ENCODE measurements around the gene SNRK. TPM values are rescaled to one million over a fixed set of nuclear protein-coding genes. Genes with fewer than 3 reads are reported as not detected.
A peak's percentile ranks its signal among the peaks of the same experiment; 100 is the strongest.

The SNRK gene
- total and polyA plus RNA-seq, 3 donors from 2014 or later = 27.5 to 42.4 (median 37.4) TPM

- H3K4me3 ChIP-seq = no peak overlapping the region
- no peaks in the 10 kb centered on the region for H3K9me3 ChIP-seq
- no peaks in the 10 kb centered on the region for H3K27me3 ChIP-seq
- WGBS, 2 donors = 45 to 58% methylated on average over 4 to 23 of the region's 26 CpGs
- DNase-seq = peak; percentile 46
- no peaks in the 10 kb centered on the region for H3K4me1 ChIP-seq
- no peak overlapping the region for H3K27ac ChIP-seq
- intact Hi-C loops (cut with DNase I; ENCODE audit: low total_unique reads) = no loop called here
- no peaks in the 10 kb centered on the region for H3K36me3 ChIP-seq (ENCODE audit: low read depth, missing control alignments)
- TF ChIP-seq POLR2A (IDR thresholded peaks at IDR 0.05) = no peak
- TF ChIP-seq, protein P1, sequence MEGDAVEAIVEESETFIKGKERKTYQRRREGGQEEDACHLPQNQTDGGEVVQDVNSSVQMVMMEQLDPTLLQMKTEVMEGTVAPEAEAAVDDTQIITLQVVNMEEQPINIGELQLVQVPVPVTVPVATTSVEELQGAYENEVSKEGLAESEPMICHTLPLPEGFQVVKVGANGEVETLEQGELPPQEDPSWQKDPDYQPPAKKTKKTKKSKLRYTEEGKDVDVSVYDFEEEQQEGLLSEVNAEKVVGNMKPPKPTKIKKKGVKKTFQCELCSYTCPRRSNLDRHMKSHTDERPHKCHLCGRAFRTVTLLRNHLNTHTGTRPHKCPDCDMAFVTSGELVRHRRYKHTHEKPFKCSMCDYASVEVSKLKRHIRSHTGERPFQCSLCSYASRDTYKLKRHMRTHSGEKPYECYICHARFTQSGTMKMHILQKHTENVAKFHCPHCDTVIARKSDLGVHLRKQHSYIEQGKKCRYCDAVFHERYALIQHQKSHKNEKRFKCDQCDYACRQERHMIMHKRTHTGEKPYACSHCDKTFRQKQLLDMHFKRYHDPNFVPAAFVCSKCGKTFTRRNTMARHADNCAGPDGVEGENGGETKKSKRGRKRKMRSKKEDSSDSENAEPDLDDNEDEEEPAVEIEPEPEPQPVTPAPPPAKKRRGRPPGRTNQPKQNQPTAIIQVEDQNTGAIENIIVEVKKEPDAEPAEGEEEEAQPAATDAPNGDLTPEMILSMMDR (IDR thresholded peaks at IDR 0.05) = no peak
Measured at GRCh38 chr3:43363621-43364266, 77.4 kb downstream of the SNRK start.

DNA sequence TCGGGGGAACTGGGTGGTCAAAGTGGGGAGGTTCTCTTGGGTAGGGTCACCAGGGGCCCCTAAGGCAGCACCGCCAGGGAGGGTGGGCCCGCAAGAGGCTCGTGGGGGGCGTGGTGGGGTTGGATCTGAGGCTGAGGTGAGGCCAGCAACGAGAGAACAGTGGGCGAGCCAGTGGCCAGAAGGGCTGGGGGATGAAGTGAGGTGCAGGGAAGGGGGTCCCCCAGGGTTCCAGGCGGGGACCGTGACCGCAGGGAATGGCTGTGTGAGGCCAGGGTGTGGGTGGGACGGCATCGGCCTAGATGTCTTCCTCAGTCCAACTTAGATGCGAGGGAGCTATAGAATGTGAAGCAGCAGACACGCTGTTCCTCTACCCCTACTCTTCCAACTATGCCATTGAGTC is 78.2 kb downstream of the SNRK start:
- Histone ChIP-seq H3K9me3 (no peaks in the 10 kb centered on the region), H3K36me3 (ENCODE audit: low read depth, missing control alignments) (no peaks in the 10 kb centered on the region), H3K4me3 (no peak overlapping the region), H3K27me3 (no peaks in the 10 kb centered on the region), H3K4me1 (no peaks in the 10 kb centered on the region), H3K27ac (no peak overlapping the region)
- intact Hi-C loops (cut with DNase I; ENCODE audit: low total_unique reads) = no loop called here
- 78 to 96% methylated on average over 13 of the region's 14 CpGs for WGBS, 2 donors
- TF ChIP-seq, protein P1 (IDR thresholded peaks at IDR 0.05) = no peak
- TF ChIP-seq POLR2A (IDR thresholded peaks at IDR 0.05) = no peak
- no peak for DNase-seq

DNA sequence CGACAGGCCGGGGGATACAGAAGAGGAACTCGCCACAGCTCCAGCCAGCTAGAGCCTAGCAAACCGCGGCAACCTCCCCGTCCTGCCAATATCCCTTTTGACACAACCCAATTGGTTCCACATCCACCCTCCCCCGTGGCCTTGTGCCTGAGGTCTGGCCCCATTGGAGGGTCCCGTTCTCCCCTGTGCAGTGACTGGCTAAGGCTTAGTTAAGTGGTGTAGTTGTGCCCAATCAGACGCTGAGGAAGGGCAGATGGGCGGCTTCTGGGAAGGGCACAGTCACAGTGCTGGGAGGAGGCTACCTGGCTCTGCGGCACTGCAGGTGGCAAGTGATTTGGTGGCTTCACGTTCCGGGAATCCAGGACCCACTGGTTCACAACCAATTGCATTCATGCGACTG is 78.6 kb downstream of the SNRK start:
- Histone ChIP-seq H3K4me3 (no peak overlapping the region), H3K27ac (no peak overlapping the region), H3K36me3 (ENCODE audit: low read depth, missing control alignments) (no peaks in the 10 kb centered on the region), H3K9me3 (no peaks in the 10 kb centered on the region), H3K27me3 (no peaks in the 10 kb centered on the region), H3K4me1 (no peaks in the 10 kb centered on the region)
- intact Hi-C loops (cut with DNase I; ENCODE audit: low total_unique reads) = no loop called here
- peak; percentile 49 for DNase-seq
- 82 to 91% methylated on average over 14 of the region's 14 CpGs for WGBS, 2 donors
- no peak for TF ChIP-seq POLR2A (IDR thresholded peaks at IDR 0.05)
- TF ChIP-seq, protein P1 (IDR thresholded peaks at IDR 0.05) = no peak

DNA sequence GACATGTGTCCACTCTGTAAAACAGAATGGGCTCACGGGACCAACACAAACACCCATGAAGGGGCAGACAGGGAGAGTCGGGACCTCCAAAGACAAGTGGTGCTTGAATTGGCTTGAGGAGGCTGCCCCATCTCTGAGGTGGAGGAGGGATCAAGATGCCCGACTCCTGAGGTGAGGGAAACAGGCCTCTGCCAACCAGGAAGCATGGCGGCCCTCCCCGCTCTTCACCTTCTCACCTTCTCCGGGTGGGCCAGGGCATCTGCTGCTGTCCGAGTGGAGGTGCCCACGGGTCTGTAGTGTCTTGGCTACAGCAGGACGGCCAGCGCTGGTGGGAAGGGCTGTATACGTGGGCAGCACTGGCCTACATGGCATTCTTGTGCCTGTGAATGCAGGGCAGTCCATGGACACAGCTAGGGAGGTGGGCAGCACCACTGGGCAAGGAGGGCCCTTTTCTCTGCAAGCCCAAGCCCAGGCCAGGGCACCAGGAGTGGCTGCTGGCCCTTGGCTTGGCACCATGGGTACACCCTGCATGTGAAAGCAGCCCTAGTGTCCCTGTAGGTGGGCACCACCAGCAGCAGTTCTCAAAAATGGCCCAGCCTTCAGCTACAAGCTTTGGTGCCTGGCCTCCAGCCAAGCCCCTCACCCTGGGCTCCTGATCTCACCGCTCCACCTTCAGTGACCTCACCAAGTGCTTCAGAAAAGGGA is 79.4 kb downstream of the SNRK start:
- no peaks in the 10 kb centered on the region for H3K9me3 ChIP-seq
- 75 to 95% methylated on average over 5 to 12 of the region's 12 CpGs for WGBS, 2 donors
- TF ChIP-seq POLR2A (IDR thresholded peaks at IDR 0.05) = no peak
- TF ChIP-seq, protein P1 (IDR thresholded peaks at IDR 0.05) = no peak
- no peak overlapping the region for H3K4me3 ChIP-seq
- H3K27me3 ChIP-seq = no peaks in the 10 kb centered on the region
- H3K27ac ChIP-seq = no peak overlapping the region
- intact Hi-C loops (cut with DNase I; ENCODE audit: low total_unique reads) = no loop called here
- H3K4me1 ChIP-seq = no peaks in the 10 kb centered on the region
- H3K36me3 ChIP-seq (ENCODE audit: low read depth, missing control alignments) = no peaks in the 10 kb centered on the region
- DNase-seq = no peak

Measured in testis (tissue), 3 donors.